Glutamatergic neuron (in vitro differentiated cells): ENCODE results near the gene TGFA. TPM values are rescaled to one million over a fixed set of nuclear protein-coding genes. Genes with fewer than 3 reads are reported as not detected.
A peak's percentile ranks its signal among the peaks of the same experiment; 100 is the strongest.

Source experiments
- DNase-seq: peaks from one replicate; pipeline ENCODE4 v3.0.0; 2022
- H3K27ac Mint-ChIP-seq: one replicate; pipeline ENCODE4 v1.8.0; 2020; ENCODE audit warnings: mild to moderate bottlenecking, mixed read lengths, inconsistent platforms; ENCODE audit not compliant: unreplicated experiment
- H3K27me3 Mint-ChIP-seq: one replicate; pipeline ENCODE4 v1.8.0; 2020; ENCODE audit warnings: mild to moderate bottlenecking, moderate library complexity, mixed read lengths, inconsistent platforms; ENCODE audit not compliant: unreplicated experiment
- H3K36me3 Mint-ChIP-seq: one replicate; pipeline ENCODE4 v1.8.0; 2020; ENCODE audit warnings: mild to moderate bottlenecking, mixed read lengths, inconsistent platforms; ENCODE audit not compliant: unreplicated experiment
- H3K4me1 Mint-ChIP-seq: one replicate; pipeline ENCODE4 v1.8.0; 2020; ENCODE audit warnings: mild to moderate bottlenecking, low read depth, mixed read lengths, inconsistent platforms; ENCODE audit not compliant: unreplicated experiment
- H3K4me3 Mint-ChIP-seq: one replicate; pipeline ENCODE4 v1.8.0; 2020; ENCODE audit warnings: mild to moderate bottlenecking, mixed read lengths, inconsistent platforms; ENCODE audit not compliant: unreplicated experiment
- H3K9me3 Mint-ChIP-seq: one replicate; pipeline ENCODE4 v1.8.0; 2020; ENCODE audit warnings: mild to moderate bottlenecking, moderate library complexity, mixed read lengths, inconsistent platforms; ENCODE audit not compliant: unreplicated experiment
- total RNA-seq: library from RNA; stranded (reverse); fragmentation: NEBNext Ultra II Directional; extraction: Animal tissue kit (Norgen Biotek cat#: 25700); gene quantifications from one replicate; pipeline ENCODE4 v1.2.1, GENCODE V29; 2021; ENCODE audit not compliant: unreplicated experiment
- TF ChIP-seq, protein P1 (sequence below): fragments of 200-600 bp; sonication (generic); IDR thresholded peaks from one replicate; pipeline ENCODE4 v1.5.0; 2021; ENCODE audit not compliant: partially characterized antibody, unreplicated experiment

Gene TGFA
- total RNA-seq, 1 donor from 2014 or later = 4.7 TPM

- H3K27ac Mint-ChIP-seq = no peak overlapping the region
- no peak overlapping the region for H3K4me3 Mint-ChIP-seq
- peaks cover 16% of the 10 kb centered on the region for H3K4me1 Mint-ChIP-seq
- no peak for DNase-seq
- peaks cover 9% of the 10 kb centered on the region for H3K27me3 Mint-ChIP-seq
- H3K9me3 Mint-ChIP-seq = no peaks in the 10 kb centered on the region
- TF ChIP-seq, protein P1, sequence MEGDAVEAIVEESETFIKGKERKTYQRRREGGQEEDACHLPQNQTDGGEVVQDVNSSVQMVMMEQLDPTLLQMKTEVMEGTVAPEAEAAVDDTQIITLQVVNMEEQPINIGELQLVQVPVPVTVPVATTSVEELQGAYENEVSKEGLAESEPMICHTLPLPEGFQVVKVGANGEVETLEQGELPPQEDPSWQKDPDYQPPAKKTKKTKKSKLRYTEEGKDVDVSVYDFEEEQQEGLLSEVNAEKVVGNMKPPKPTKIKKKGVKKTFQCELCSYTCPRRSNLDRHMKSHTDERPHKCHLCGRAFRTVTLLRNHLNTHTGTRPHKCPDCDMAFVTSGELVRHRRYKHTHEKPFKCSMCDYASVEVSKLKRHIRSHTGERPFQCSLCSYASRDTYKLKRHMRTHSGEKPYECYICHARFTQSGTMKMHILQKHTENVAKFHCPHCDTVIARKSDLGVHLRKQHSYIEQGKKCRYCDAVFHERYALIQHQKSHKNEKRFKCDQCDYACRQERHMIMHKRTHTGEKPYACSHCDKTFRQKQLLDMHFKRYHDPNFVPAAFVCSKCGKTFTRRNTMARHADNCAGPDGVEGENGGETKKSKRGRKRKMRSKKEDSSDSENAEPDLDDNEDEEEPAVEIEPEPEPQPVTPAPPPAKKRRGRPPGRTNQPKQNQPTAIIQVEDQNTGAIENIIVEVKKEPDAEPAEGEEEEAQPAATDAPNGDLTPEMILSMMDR = no peak
- peaks cover 4% of the 10 kb centered on the region for H3K36me3 Mint-ChIP-seq
Observed at GRCh38 chr2:70560442-70560841, 6.8 kb upstream of the TGFA start.

DNA sequence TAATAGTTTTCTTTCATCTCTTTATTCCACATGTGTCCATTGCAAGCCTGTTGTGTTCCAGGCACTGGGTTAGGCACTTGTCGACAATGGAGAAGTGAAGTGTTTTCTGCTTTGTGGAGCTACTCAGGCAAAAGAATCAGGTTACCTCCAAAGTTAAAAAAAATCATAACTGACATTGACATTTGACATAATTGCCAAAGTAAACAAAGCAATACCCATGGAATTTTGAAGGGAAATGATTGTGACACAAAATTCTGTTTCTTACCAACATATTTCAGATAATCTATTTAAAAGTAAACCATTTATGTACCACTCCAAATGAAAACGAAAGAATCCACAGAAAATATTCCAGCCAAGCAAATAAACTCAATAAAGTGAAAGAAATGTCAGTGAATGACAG, 6.4 kb upstream of the TGFA start:
- no peak for DNase-seq
- no peaks in the 10 kb centered on the region for H3K9me3 Mint-ChIP-seq
- H3K36me3 Mint-ChIP-seq = peaks cover 4% of the 10 kb centered on the region
- TF ChIP-seq, protein P1 = no peak
- H3K4me3 Mint-ChIP-seq = no peak overlapping the region
- H3K27me3 Mint-ChIP-seq = peaks cover 9% of the 10 kb centered on the region
- H3K27ac Mint-ChIP-seq = no peak overlapping the region
- H3K4me1 Mint-ChIP-seq = peaks cover 16% of the 10 kb centered on the region

DNA sequence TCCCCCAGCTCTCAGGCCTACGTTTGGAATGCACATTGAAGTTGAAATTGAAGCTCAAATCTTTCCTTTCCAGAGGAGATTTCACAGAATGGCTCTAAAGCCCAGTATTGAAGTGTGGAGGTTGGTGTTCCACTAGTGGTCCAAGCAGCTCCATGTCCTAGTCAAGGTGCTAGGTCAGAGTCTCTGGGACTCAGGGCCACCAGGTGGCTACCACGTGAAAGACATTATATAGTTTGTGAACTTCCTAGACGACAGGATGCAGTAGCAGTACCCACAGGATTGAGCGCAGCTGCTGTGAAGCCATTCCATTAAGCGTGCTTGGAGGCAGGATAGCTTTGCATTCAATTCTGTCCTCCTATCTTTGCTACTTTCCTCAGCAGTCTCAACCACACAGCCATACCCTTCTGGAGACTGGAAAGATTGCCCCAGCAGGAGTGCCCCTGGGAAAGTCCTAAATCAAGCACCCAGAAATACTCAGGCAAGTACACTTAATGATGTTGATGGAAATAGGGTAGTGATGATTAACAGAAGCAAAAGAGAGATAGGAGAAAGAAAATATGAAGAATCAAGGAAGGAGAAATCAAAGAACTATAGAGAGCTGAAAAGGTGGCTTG, 4.7 kb upstream of the TGFA start:
- TF ChIP-seq, protein P1 = no peak
- Mint-ChIP-seq H3K4me3 (no peak overlapping the region), H3K27ac (no peak overlapping the region), H3K9me3 (no peaks in the 10 kb centered on the region), H3K27me3 (peaks cover 14% of the 10 kb centered on the region), H3K4me1 (peaks cover 19% of the 10 kb centered on the region), H3K36me3 (peaks cover 4% of the 10 kb centered on the region)
- DNase-seq = no peak

DNA sequence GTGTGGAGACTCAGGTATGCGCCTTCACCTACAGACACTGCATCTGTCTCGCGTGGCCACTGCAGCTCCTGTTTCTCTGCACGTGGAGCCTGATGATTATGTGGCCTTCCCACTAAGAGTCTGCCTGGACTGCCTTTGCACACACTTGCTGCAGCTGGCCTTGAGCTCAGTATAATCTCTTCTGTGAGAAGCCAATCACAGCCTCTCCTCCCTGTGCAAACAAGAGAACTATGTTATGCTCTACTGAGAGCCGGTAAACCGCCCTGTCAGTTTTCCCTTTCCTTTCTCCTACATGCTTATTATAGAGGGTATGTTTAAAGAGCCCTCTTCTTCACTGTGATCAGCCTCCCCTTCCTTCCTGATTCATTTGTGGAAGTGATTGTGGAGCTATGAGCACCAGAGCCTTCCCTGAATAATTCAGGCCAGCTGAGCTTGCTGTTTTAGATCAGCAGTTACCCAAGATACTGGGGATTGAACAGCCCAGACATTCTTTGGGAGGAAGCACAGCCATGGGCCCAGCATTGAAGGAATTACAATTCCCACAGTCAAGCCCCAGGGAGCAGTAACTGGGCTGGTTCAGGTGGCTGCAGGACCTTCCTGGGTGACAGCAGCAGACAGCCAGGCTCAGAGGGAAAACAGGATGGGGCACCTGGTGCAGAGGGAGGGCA, 3.7 kb upstream of the TGFA start:
- peaks cover 20% of the 10 kb centered on the region for H3K27me3 Mint-ChIP-seq
- H3K9me3 Mint-ChIP-seq = no peaks in the 10 kb centered on the region
- DNase-seq = no peak
- peaks cover 4% of the 10 kb centered on the region for H3K36me3 Mint-ChIP-seq
- H3K27ac Mint-ChIP-seq = no peak overlapping the region
- peak overlapping the region; percentile 48 for H3K4me3 Mint-ChIP-seq
- H3K4me1 Mint-ChIP-seq = peaks cover 19% of the 10 kb centered on the region
- TF ChIP-seq, protein P1 = no peak

DNA sequence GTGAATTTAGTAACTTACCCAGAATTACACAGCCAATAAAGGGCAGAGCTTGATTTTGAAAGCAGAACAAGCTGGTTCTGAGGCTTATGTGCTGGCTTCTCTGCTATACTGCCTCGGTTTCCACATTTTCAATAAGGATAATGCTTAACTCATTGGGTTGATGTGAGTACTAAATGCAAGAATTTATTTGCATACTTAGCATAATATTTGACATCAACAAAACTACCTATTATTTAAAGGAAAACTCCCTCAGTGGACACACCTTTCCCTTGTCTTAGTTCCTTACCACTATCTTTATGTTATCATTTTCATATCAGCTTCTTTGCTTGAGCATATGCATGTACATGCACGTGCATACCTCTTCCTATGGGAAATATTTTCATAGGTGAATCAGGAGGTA, 3.0 kb upstream of the TGFA start:
- TF ChIP-seq, protein P1 = no peak
- peaks cover 19% of the 10 kb centered on the region for H3K4me1 Mint-ChIP-seq
- no peak overlapping the region for H3K4me3 Mint-ChIP-seq
- H3K9me3 Mint-ChIP-seq = no peaks in the 10 kb centered on the region
- H3K36me3 Mint-ChIP-seq = peaks cover 4% of the 10 kb centered on the region
- H3K27me3 Mint-ChIP-seq = peaks cover 20% of the 10 kb centered on the region
- H3K27ac Mint-ChIP-seq = no peak overlapping the region
- DNase-seq = no peak
